Stomach (tissue), 4 donors: ENCODE data around the gene HIBCH.

Experiments used
- EP300 ChIP-seq: sonication (generic); formaldehyde crosslinking; IDR thresholded peaks from one replicate; pipeline ENCODE4 v1.6.1; 2017; ENCODE audit warnings: antibody characterized with exemption
- POLR2AphosphoS5 ChIP-seq, 3 donors: sonication (generic); formaldehyde crosslinking; IDR thresholded peaks; one replicate each; pipeline ENCODE4 v1.6.1; 2016; ENCODE audit warnings: antibody characterized with exemption in 3 of 3
- TF ChIP-seq, protein P1 (sequence below), 7 experiments: fragments of 450-650 bp in 4 of 7; fragments of 200-600 bp in 3 of 7; sonication (generic) in 3 of 7; IDR thresholded peaks; one replicate each; pipeline ENCODE4 v1.5.1; 2016 to 2019; ENCODE audit warnings: antibody characterized with exemption in 7 of 7, control low read depth in 2 of 7, mild to moderate bottlenecking in 1 of 7

DNA sequence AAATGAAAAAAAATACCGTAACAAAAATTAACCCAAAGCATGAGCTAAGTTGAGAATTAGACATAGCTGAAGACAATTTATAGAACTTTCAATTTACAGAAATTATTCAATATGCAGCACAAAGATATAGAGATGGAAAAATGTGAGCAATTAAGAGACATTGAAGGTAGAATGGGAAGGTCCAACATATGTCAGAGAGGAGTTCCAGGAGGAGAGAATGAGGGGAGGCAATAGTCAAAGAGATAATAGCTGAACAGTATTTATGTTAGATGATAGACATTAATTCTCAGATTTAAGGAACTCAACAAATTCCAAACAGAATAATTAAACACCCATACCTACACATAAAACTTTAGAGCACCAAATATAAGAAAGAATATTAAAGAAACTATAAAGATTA, 154.1 kb downstream of the HIBCH start:
- TF ChIP-seq, protein P1, sequence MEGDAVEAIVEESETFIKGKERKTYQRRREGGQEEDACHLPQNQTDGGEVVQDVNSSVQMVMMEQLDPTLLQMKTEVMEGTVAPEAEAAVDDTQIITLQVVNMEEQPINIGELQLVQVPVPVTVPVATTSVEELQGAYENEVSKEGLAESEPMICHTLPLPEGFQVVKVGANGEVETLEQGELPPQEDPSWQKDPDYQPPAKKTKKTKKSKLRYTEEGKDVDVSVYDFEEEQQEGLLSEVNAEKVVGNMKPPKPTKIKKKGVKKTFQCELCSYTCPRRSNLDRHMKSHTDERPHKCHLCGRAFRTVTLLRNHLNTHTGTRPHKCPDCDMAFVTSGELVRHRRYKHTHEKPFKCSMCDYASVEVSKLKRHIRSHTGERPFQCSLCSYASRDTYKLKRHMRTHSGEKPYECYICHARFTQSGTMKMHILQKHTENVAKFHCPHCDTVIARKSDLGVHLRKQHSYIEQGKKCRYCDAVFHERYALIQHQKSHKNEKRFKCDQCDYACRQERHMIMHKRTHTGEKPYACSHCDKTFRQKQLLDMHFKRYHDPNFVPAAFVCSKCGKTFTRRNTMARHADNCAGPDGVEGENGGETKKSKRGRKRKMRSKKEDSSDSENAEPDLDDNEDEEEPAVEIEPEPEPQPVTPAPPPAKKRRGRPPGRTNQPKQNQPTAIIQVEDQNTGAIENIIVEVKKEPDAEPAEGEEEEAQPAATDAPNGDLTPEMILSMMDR (IDR thresholded peaks at IDR 0.05), result no peak
- no peak for TF ChIP-seq EP300
- TF ChIP-seq POLR2AphosphoS5 (IDR thresholded peaks at IDR 0.05), result no peak
